HL-60 (cell line): ENCODE data around the gene INSYN1.

ENCODE experiments used
- CTCF ChIP-seq: IDR thresholded peaks from one replicate; pipeline ENCODE4 v1.5.1; 2011; ENCODE audit warnings: low read length, control low read depth, inconsistent platforms; ENCODE audit not compliant: insufficient read depth
- GABPA ChIP-seq: IDR thresholded peaks from 2 replicates; pipeline ENCODE4 v1.6.1; 2012; ENCODE audit warnings: low read depth
- POLR2AphosphoS5 ChIP-seq: IDR thresholded peaks from 2 replicates; pipeline ENCODE4 v1.6.1; 2012; ENCODE audit warnings: low read depth
- SPI1 ChIP-seq: IDR thresholded peaks from 2 replicates; pipeline ENCODE4 v1.6.1; 2012; ENCODE audit warnings: low read depth, mild to moderate bottlenecking, borderline replicate concordance
- TF ChIP-seq, protein P1 (sequence below): IDR thresholded peaks from 2 replicates; pipeline ENCODE4 v1.6.1; 2012; ENCODE audit warnings: low read depth; ENCODE audit not compliant: insufficient replicate concordance

DNA sequence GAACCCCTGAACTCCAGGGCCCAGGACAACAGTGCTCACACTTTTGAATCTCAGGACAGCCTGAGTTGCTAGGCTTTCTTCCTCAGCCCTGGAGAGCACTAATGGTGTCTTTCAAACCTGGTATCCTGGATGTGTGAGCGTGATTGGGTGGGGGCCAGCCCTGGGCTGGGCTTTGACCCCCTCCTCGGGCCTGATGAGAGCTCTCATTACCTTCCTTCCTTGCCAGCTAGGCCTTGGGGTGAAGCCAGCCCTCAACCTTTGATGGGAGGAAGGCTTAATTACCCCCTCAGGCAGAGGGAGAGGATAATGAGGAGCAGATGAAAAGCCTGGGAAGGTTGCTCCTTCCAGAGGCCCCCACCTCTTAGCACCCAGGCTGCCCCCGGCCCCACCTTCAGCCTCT lies 31.1 kb upstream of the INSYN1 start:
- no peak for TF ChIP-seq CTCF
- TF ChIP-seq POLR2AphosphoS5, result no peak
- TF ChIP-seq, protein P1, sequence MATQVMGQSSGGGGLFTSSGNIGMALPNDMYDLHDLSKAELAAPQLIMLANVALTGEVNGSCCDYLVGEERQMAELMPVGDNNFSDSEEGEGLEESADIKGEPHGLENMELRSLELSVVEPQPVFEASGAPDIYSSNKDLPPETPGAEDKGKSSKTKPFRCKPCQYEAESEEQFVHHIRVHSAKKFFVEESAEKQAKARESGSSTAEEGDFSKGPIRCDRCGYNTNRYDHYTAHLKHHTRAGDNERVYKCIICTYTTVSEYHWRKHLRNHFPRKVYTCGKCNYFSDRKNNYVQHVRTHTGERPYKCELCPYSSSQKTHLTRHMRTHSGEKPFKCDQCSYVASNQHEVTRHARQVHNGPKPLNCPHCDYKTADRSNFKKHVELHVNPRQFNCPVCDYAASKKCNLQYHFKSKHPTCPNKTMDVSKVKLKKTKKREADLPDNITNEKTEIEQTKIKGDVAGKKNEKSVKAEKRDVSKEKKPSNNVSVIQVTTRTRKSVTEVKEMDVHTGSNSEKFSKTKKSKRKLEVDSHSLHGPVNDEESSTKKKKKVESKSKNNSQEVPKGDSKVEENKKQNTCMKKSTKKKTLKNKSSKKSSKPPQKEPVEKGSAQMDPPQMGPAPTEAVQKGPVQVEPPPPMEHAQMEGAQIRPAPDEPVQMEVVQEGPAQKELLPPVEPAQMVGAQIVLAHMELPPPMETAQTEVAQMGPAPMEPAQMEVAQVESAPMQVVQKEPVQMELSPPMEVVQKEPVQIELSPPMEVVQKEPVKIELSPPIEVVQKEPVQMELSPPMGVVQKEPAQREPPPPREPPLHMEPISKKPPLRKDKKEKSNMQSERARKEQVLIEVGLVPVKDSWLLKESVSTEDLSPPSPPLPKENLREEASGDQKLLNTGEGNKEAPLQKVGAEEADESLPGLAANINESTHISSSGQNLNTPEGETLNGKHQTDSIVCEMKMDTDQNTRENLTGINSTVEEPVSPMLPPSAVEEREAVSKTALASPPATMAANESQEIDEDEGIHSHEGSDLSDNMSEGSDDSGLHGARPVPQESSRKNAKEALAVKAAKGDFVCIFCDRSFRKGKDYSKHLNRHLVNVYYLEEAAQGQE, result no peak
- no peak for TF ChIP-seq GABPA
- no peak for TF ChIP-seq SPI1
